Stomach (tissue), 9 donors: Measurements from ENCODE around the gene RNF166. TPM values are rescaled to one million over a fixed set of nuclear protein-coding genes. Genes with fewer than 3 reads are reported as not detected.

ENCODE experiments used
- DNase-seq, 2 donors: peaks; one replicate each; pipeline versions ENCODE4 v3.0.0 to v3.0.0-alpha.2; 2013 to 2019
- H3K27ac ChIP-seq, 5 donors: fragments of 200-600 bp in 4 of 5; sonication (generic) in 4 of 5; one replicate each; pipeline ENCODE4 v1.5.1; 2013 to 2019; ENCODE audit warnings: mild to moderate bottlenecking in 1 of 5, moderate library complexity in 1 of 5
- H3K27me3 ChIP-seq, 3 donors: fragments of 200-600 bp; sonication (generic); one replicate each; pipeline ENCODE4 v1.5.1; 2017 to 2019; ENCODE audit warnings: mixed run types in 1 of 3
- H3K36me3 ChIP-seq, 4 donors: fragments of 200-600 bp; sonication (generic); 1 replicate in 3 of 4; 2 replicates in 1 of 4; pipeline ENCODE4 v1.5.1; 2016 to 2019
- H3K4me1 ChIP-seq, 4 donors: fragments of 200-600 bp; sonication (generic); one replicate each; pipeline ENCODE4 v1.5.1; 2016 to 2019
- H3K4me3 ChIP-seq, 4 donors: fragments of 200-600 bp; sonication (generic) in 3 of 4; one replicate each; pipeline ENCODE4 v1.5.1; 2016 to 2019; ENCODE audit warnings: mild to moderate bottlenecking in 1 of 4
- H3K9me3 ChIP-seq, 4 donors: fragments of 200-600 bp; sonication (generic); one replicate each; pipeline ENCODE4 v1.5.1; 2016 to 2019
- CTCF ChIP-seq, 7 experiments: fragments of 450-650 bp in 4 of 7; fragments of 200-600 bp in 3 of 7; sonication (generic) in 3 of 7; IDR thresholded peaks; one replicate each; pipeline ENCODE4 v1.5.1; 2016 to 2019; ENCODE audit warnings: antibody characterized with exemption in 7 of 7, control low read depth in 2 of 7, mild to moderate bottlenecking in 1 of 7
- EP300 ChIP-seq: sonication (generic); formaldehyde crosslinking; IDR thresholded peaks from one replicate; pipeline ENCODE4 v1.6.1; 2017; ENCODE audit warnings: antibody characterized with exemption
- POLR2A ChIP-seq, 4 donors: fragments of 450-650 bp; IDR thresholded peaks; one replicate each; pipeline ENCODE4 v1.6.1; 2016; ENCODE audit warnings: antibody characterized with exemption in 4 of 4, control low read depth in 2 of 4, mild to moderate bottlenecking in 1 of 4, moderate library complexity in 1 of 4
- POLR2AphosphoS5 ChIP-seq, 3 donors: sonication (generic); formaldehyde crosslinking; IDR thresholded peaks; one replicate each; pipeline ENCODE4 v1.6.1; 2016; ENCODE audit warnings: antibody characterized with exemption in 3 of 3
- WGBS, 5 donors: extraction: QIAGEN DNeasy Blood & Tissue Kit in 3 of 5; methylation state at CpG; one replicate each; pipeline versions ENCODE4 v1.1.5 to v1.1.7; 2013 to 2018; 5-methylcytosine and 5-hydroxymethylcytosine counted together
- intact Hi-C: fragments of 100-400 bp; cut with DNase I; formaldehyde crosslinking; loops from one replicate; pipeline ENCODE4 v1.15.1; 2023; ENCODE audit warnings: low total_unique reads
- polyA plus RNA-seq, 3 donors: library from polyadenylated mRNA; stranded (reverse); fragments of 200-250 nt; gene quantifications; one replicate each; pipeline ENCODE4 v1.2.3, GENCODE V29; 2013
- total RNA-seq, 5 donors: library from RNA; depleted of rRNA; stranded (reverse); fragments of >200 nt; gene quantifications; one replicate each; pipeline versions ENCODE4 v1.1.0 to v1.2.3, GENCODE V29; 2014 to 2016
- donor health status: healthy with polysubstance abuse.
- donor health status: Bipolar disorder and iron deficiency.
- donor health status: healthy.

Gene RNF166
- total and polyA plus RNA-seq, 8 donors: 8.8 to 31.9 (median 13.9) TPM

GRCh38 chr16:88653596-88654362 is 52.4 kb downstream of the RNF166 start:
- DNase-seq: no peak
- intact Hi-C loops: no loop called here
- TF ChIP-seq POLR2A (IDR thresholded peaks at IDR 0.05) (no peak), POLR2AphosphoS5 (IDR thresholded peaks at IDR 0.05) (no peak), CTCF (IDR thresholded peaks at IDR 0.05) (no peak), EP300 (no peak)
- Histone ChIP-seq H3K27ac (no peak overlapping the region), H3K4me3 (no peak overlapping the region), H3K4me1 (peaks cover 27 to 30% (median 28%) of the 10 kb centered on the region in 4 donors), H3K27me3 (no peaks in the 10 kb centered on the region), H3K36me3 (peaks cover 8 to 65% (median 58%) of the 10 kb centered on the region in 4 donors), H3K9me3 (no peaks in the 10 kb centered on the region)
- 87 to 90% (median 87%) methylated on average over 30 to 32 of the region's 32 CpGs for WGBS, 5 donors

- 85 to 95% (median 92%) methylated on average over 12 to 13 of the region's 13 CpGs for WGBS, 5 donors
- TF ChIP-seq EP300 (no peak), CTCF (IDR thresholded peaks at IDR 0.05) (no peak)
- no peak for DNase-seq
- Histone ChIP-seq H3K4me1 (peaks cover 27 to 35% (median 31%) of the 10 kb centered on the region in 4 donors), H3K27ac (peak overlapping the region in 1 of 5 donors; percentile 91), H3K4me3 (no peak overlapping the region), H3K9me3 (no peaks in the 10 kb centered on the region), H3K36me3 (peaks cover 7 to 61% (median 54%) of the 10 kb centered on the region in 4 donors), H3K27me3 (no peaks in the 10 kb centered on the region)
- intact Hi-C loops: no loop called here
These were observed 53.1 kb downstream of the RNF166 start for GRCh38 chr16:88653101-88653500.

- intact Hi-C loops: no loop called here
- Histone ChIP-seq H3K27ac (peak overlapping the region in 2 of 5 donors; percentile 80 to 91), H3K9me3 (no peaks in the 10 kb centered on the region), H3K4me3 (no peak overlapping the region), H3K4me1 (peaks cover 27 to 38% (median 32%) of the 10 kb centered on the region in 4 donors), H3K27me3 (no peaks in the 10 kb centered on the region), H3K36me3 (peaks cover 6 to 57% (median 50%) of the 10 kb centered on the region in 4 donors)
- 80 to 99% (median 94%) methylated on average over 2 to 8 of the region's 8 CpGs for WGBS, 5 donors
- no peak for DNase-seq
- TF ChIP-seq EP300 (no peak), POLR2AphosphoS5 (IDR thresholded peaks at IDR 0.05) (no peak), CTCF (IDR thresholded peaks at IDR 0.05) (no peak), POLR2A (IDR thresholded peaks at IDR 0.05) (no peak)
These were observed 53.5 kb downstream of the RNF166 start for GRCh38 chr16:88652762-88653063.

GRCh38 chr16:88651989-88652761 is 54.0 kb downstream of the RNF166 start:
- Histone ChIP-seq H3K4me1 (peaks cover 27 to 44% (median 33%) of the 10 kb centered on the region in 4 donors), H3K36me3 (peaks cover 6 to 52% (median 45%) of the 10 kb centered on the region in 4 donors), H3K27me3 (no peaks in the 10 kb centered on the region), H3K9me3 (no peaks in the 10 kb centered on the region), H3K27ac (peak overlapping the region; percentile 53 to 91 (median 86)), H3K4me3 (no peak overlapping the region)
- 86 to 90% (median 89%) methylated on average over 16 to 29 of the region's 29 CpGs for WGBS, 5 donors
- TF ChIP-seq CTCF (IDR thresholded peaks at IDR 0.05): no peak
- no peak for TF ChIP-seq POLR2AphosphoS5 (IDR thresholded peaks at IDR 0.05)
- no peak for TF ChIP-seq POLR2A (IDR thresholded peaks at IDR 0.05)
- TF ChIP-seq EP300: no peak
- DNase-seq: no peak
- intact Hi-C loops: no loop called here
